Upper lobe of left lung (tissue), 6 donors: Measurements from ENCODE around the gene FDXACB1. TPM values are rescaled to one million over a fixed set of nuclear protein-coding genes. Genes with fewer than 3 reads are reported as not detected.

Source experiments
- ATAC-seq, 2 donors: fragments of 200-7000 bp; cut with Tn5 transposase; one replicate each; pipeline ENCODE4 v1.9.1; 2022; ENCODE audit warnings: mild to moderate bottlenecking in 2 of 2, moderate library complexity in 2 of 2; ENCODE audit not compliant: low FRiP score in 2 of 2
- DNase-seq, 2 donors: peaks; one replicate each; pipeline ENCODE4 v3.0.0-alpha.2; 2019 to 2020
- H3K27ac ChIP-seq, 4 donors: fragments of 200-600 bp; sonication (generic); one replicate each; pipeline ENCODE4 v1.5.1; 2016 to 2019
- H3K27me3 ChIP-seq, 4 donors: fragments of 200-600 bp; sonication (generic); one replicate each; pipeline ENCODE4 v1.5.1; 2017 to 2019
- H3K36me3 ChIP-seq, 4 donors: fragments of 200-600 bp; sonication (generic); one replicate each; pipeline ENCODE4 v1.5.1; 2016 to 2019
- H3K4me1 ChIP-seq, 4 donors: fragments of 200-600 bp; sonication (generic); one replicate each; pipeline ENCODE4 v1.5.1; 2018 to 2019
- H3K4me3 ChIP-seq, 4 donors: fragments of 200-600 bp; sonication (generic); one replicate each; pipeline ENCODE4 v1.5.1; 2017 to 2019; ENCODE audit warnings: mild to moderate bottlenecking in 2 of 4, moderate library complexity in 1 of 4
- H3K9me3 ChIP-seq, 4 donors: fragments of 200-600 bp; sonication (generic); one replicate each; pipeline ENCODE4 v1.5.1; 2018 to 2019
- CTCF ChIP-seq, 6 experiments: fragments of 450-650 bp in 4 of 6; fragments of 200-600 bp in 2 of 6; sonication (generic) in 2 of 6; IDR thresholded peaks; one replicate each; pipeline ENCODE4 v1.5.1; 2016 to 2019; ENCODE audit warnings: antibody characterized with exemption in 6 of 6
- EP300 ChIP-seq, 4 donors: sonication (generic); formaldehyde crosslinking; IDR thresholded peaks; one replicate each; pipeline ENCODE4 v1.5.1; 2017; ENCODE audit warnings: antibody characterized with exemption in 4 of 4, control low read depth in 2 of 4
- POLR2A ChIP-seq, 4 donors: fragments of 450-650 bp; IDR thresholded peaks; one replicate each; pipeline ENCODE4 v1.5.1; 2016 to 2017; ENCODE audit warnings: antibody characterized with exemption in 4 of 4, mild to moderate bottlenecking in 2 of 4
- POLR2AphosphoS5 ChIP-seq, 2 donors: sonication (generic); formaldehyde crosslinking; IDR thresholded peaks; one replicate each; pipeline ENCODE4 v1.5.1; 2017; ENCODE audit warnings: antibody characterized with exemption in 2 of 2
- WGBS, 2 donors: methylation state at CpG; one replicate each; pipeline ENCODE4 v1.1.5; 2017 to 2018; 5-methylcytosine and 5-hydroxymethylcytosine counted together
- total RNA-seq, 6 donors: library from RNA; depleted of rRNA in 4 of 6; stranded (reverse); fragments of >200 nt in 4 of 6; gene quantifications; one replicate each; pipeline versions ENCODE4 v1.1.0 to v1.2.1, GENCODE V29; 2016 to 2021
- donor health status: DM: no; HTN: no; CAD: no; lungs with moderate emphysema.
- donor health status: DM: no; HTN: yes; CAD: no; lungs with severe emphysema.

Gene FDXACB1
- total RNA-seq, 6 donors from 2014 or later: 0.44 to 5.2 (median 2.6) TPM

- peaks cover 0 to 4% (median 0%) of the 10 kb centered on the region in 4 donors for H3K27me3 ChIP-seq
- no peaks in the 10 kb centered on the region for H3K36me3 ChIP-seq
- 60 to 73% methylated on average over 14 to 24 of the region's 24 CpGs for WGBS, 2 donors
- peak overlapping the region; percentile 20 to 53 (median 46) for H3K4me3 ChIP-seq
- TF ChIP-seq CTCF (IDR thresholded peaks at IDR 0.05): no peak
- TF ChIP-seq POLR2AphosphoS5 (IDR thresholded peaks at IDR 0.05): no peak
- no peak for TF ChIP-seq POLR2A (IDR thresholded peaks at IDR 0.05)
- no peak for TF ChIP-seq EP300 (IDR thresholded peaks at IDR 0.05)
- DNase-seq: peak in 1 of 2 donors; percentile 78
- peak in 1 of 2 donors; percentile 70 for ATAC-seq
- peak overlapping the region; percentile 75 to 88 (median 85) for H3K27ac ChIP-seq
- H3K9me3 ChIP-seq: no peaks in the 10 kb centered on the region
- peaks cover 0 to 18% (median 9%) of the 10 kb centered on the region in 4 donors for H3K4me1 ChIP-seq
Measured at GRCh38 chr11:111913031-111913861, 34.3 kb upstream of the FDXACB1 start.

- Histone ChIP-seq H3K4me3 (peak within 1 kb of the TSS; percentile 20 to 53 (median 46)), H3K4me1 (peaks cover 0 to 14% (median 7%) of the 10 kb centered on the region in 4 donors), H3K9me3 (no peaks in the 10 kb centered on the region), H3K36me3 (no peaks in the 10 kb centered on the region), H3K27me3 (peaks cover 0 to 4% (median 0%) of the 10 kb centered on the region in 4 donors), H3K27ac (peak within 1 kb of the TSS; percentile 75 to 88 (median 85))
- ATAC-seq (peak in 1 of 2 donors; percentile 17), DNase-seq (peak in 1 of 2 donors; percentile 76)
- 8 to 10% methylated on average over 13 to 23 of the region's 26 CpGs for WGBS, 2 donors
- TF ChIP-seq EP300 (IDR thresholded peaks at IDR 0.05): no peak
- TF ChIP-seq POLR2A (IDR thresholded peaks at IDR 0.05): no peak
- no peak for TF ChIP-seq POLR2AphosphoS5 (IDR thresholded peaks at IDR 0.05)
Measured at GRCh38 chr11:111912535-111912934, 33.6 kb upstream of the FDXACB1 start, which contains the start of gene HSPB2. TSS of gene HSPB2 (plus strand) at chr11:111912734. CDS start at chr11:111912830, 96 bp downstream.

GRCh38 chr11:111911563-111912401 lies 32.8 kb upstream of the FDXACB1 start, which contains the start of gene CRYAB:
TSS of gene CRYAB (minus strand) at chr11:111911770. CDS start at chr11:111911724, 46 bp downstream.
- ATAC-seq (peak; percentile 75 to 84), DNase-seq (peak; percentile 64 to 75)
- 44 to 47% methylated on average over 15 to 17 of the region's 17 CpGs for WGBS, 2 donors
- Histone ChIP-seq H3K27ac (peak within 1 kb of the TSS; percentile 75 to 88 (median 85)), H3K9me3 (no peaks in the 10 kb centered on the region), H3K4me3 (peak within 1 kb of the TSS; percentile 19 to 53 (median 46)), H3K36me3 (no peaks in the 10 kb centered on the region), H3K27me3 (peaks cover 0 to 4% (median 0%) of the 10 kb centered on the region in 4 donors), H3K4me1 (peaks cover 0 to 14% (median 7%) of the 10 kb centered on the region in 4 donors)
- no peak for TF ChIP-seq EP300 (IDR thresholded peaks at IDR 0.05)
- TF ChIP-seq POLR2AphosphoS5 (IDR thresholded peaks at IDR 0.05): peak; percentile 47 to 64
- no peak for TF ChIP-seq CTCF (IDR thresholded peaks at IDR 0.05)
- peak in 1 of 4 donors; percentile 13 for TF ChIP-seq POLR2A (IDR thresholded peaks at IDR 0.05)

- Histone ChIP-seq H3K4me3 (peak overlapping the region in 3 of 4 donors; percentile 6 to 53 (median 52)), H3K4me1 (peaks cover 0 to 14% (median 7%) of the 10 kb centered on the region in 4 donors), H3K36me3 (no peaks in the 10 kb centered on the region), H3K9me3 (no peaks in the 10 kb centered on the region), H3K27me3 (peaks cover 0 to 4% (median 0%) of the 10 kb centered on the region in 4 donors), H3K27ac (peak overlapping the region; percentile 75 to 88 (median 85))
- no peak for DNase-seq
- TF ChIP-seq POLR2A (IDR thresholded peaks at IDR 0.05): no peak
- no peak for TF ChIP-seq CTCF (IDR thresholded peaks at IDR 0.05)
- no peak for TF ChIP-seq POLR2AphosphoS5 (IDR thresholded peaks at IDR 0.05)
- no peak for TF ChIP-seq EP300 (IDR thresholded peaks at IDR 0.05)
- ATAC-seq: no peak
- 52 to 62% methylated on average over 9 of the region's 9 CpGs for WGBS, 2 donors
Measured at GRCh38 chr11:111910676-111911562, 32.0 kb upstream of the FDXACB1 start.
